Endothelial cell of umbilical vein (primary cell): Measurements from ENCODE around the gene CIROP. TPM values are rescaled to one million over a fixed set of nuclear protein-coding genes. Genes with fewer than 3 reads are reported as not detected.

ENCODE experiments used
- BruUV-seq: library from RNA; stranded (reverse); fragments of 400-500 nt; replicated peaks from 2 replicates; lab custom pipeline; 2021; lab: Mats Ljungman, UMichigan
- CTCF ChIA-PET: fragments of 300-600, 350-600 bp; sonication (Branson Sonifier 250); formaldehyde crosslinking; loops from one replicate; lab custom pipeline; 2021; ENCODE audit warnings: antibody characterized with exemption, inconsistent platforms; lab: Charles Lee
- POLR2A ChIA-PET: fragments of 300-600, 350-600 bp; sonication (Branson Sonifier 250); formaldehyde crosslinking; loops from one replicate; lab custom pipeline; 2021; ENCODE audit warnings: antibody characterized with exemption, inconsistent platforms; lab: Charles Lee
- DNase-seq: peaks from one replicate; pipeline ENCODE4 v3.0.0-alpha.2; 2011; ENCODE audit warnings: low read depth, low spot score
- FAIRE-seq: peaks from 2 replicates; lab custom pipeline; 2011; peaks lifted over from hg19 to GRCh38; lab: Jason Lieb, UNC
- H2AFZ ChIP-seq: 2 replicates; pipeline ENCODE4 v1.6.0; 2012; ENCODE audit warnings: low read depth, low read length, control low read depth, inconsistent platforms
- H3K27ac ChIP-seq: 2 replicates; pipeline ENCODE4 v1.5.1; 2011; ENCODE audit warnings: low read depth, mild to moderate bottlenecking, control low read depth, low read length, moderate library complexity; ENCODE audit not compliant: insufficient read depth
- H3K27me3 ChIP-seq, 2 experiments: 2 replicates each; pipeline versions ENCODE4 v1.6.0 to v1.6.1; 2011; ENCODE audit warnings: low read length in 2 of 2, mixed read lengths in 1 of 2; ENCODE audit not compliant: control insufficient read depth in 2 of 2, insufficient read depth in 2 of 2
- H3K36me3 ChIP-seq, 2 experiments: 2 replicates in 1 of 2; 3 replicates in 1 of 2; pipeline ENCODE4 v1.5.1; 2011; ENCODE audit warnings: low read length in 2 of 2, mild to moderate bottlenecking in 1 of 2, moderate library complexity in 1 of 2; ENCODE audit not compliant: control insufficient read depth in 2 of 2, insufficient read depth in 2 of 2; ENCODE audit errors: extremely low read depth in 1 of 2
- H3K4me1 ChIP-seq: 3 replicates; pipeline ENCODE4 v1.5.1; 2011; ENCODE audit warnings: mild to moderate bottlenecking, low read length; ENCODE audit not compliant: control insufficient read depth, insufficient read depth; ENCODE audit errors: extremely low read depth
- H3K4me2 ChIP-seq: 2 replicates; pipeline ENCODE4 v1.6.1; 2011; ENCODE audit warnings: low read length, control low read depth, mixed read lengths; ENCODE audit not compliant: insufficient read depth
- H3K4me3 ChIP-seq, 3 experiments: fragments of 200-600 bp in 1 of 3; sonication (generic), shearing (Covaris generic) in 1 of 3; replicated peaks in 1 of 3; 2 replicates each; pipeline ENCODE4 v1.5.1; 2011 to 2016; ENCODE audit warnings: control low read depth in 3 of 3, low read length in 3 of 3, mild to moderate bottlenecking in 2 of 3, inconsistent platforms in 1 of 3, low read depth in 1 of 3, moderate library complexity in 1 of 3; ENCODE audit not compliant: insufficient read depth in 1 of 3
- H3K79me2 ChIP-seq: 2 replicates; pipeline ENCODE4 v1.6.0; 2012; ENCODE audit warnings: low read length, inconsistent platforms; ENCODE audit not compliant: control insufficient read depth, insufficient read depth
- H3K9ac ChIP-seq: replicated peaks from 2 replicates; pipeline ENCODE3; 2011; ENCODE audit warnings: low read length, control low read depth; ENCODE audit not compliant: insufficient read depth; ENCODE audit errors: extremely low read depth
- H3K9me1 ChIP-seq: replicated peaks from 3 replicates; pipeline ENCODE4 v1.6.0; 2011; ENCODE audit warnings: mild to moderate bottlenecking, low read length; ENCODE audit not compliant: control insufficient read depth, insufficient read depth; ENCODE audit errors: extremely low read depth
- H3K9me3 ChIP-seq: replicated peaks from 2 replicates; pipeline ENCODE4 v1.5.1; 2012; ENCODE audit warnings: low read length, inconsistent platforms; ENCODE audit not compliant: control insufficient read depth, insufficient read depth
- H4K20me1 ChIP-seq: replicated peaks from 2 replicates; pipeline ENCODE3; 2011; ENCODE audit warnings: mild to moderate bottlenecking, low read length; ENCODE audit not compliant: control insufficient read depth, insufficient read depth; ENCODE audit errors: extremely low read depth
- CTCF ChIP-seq, 2 donors: IDR thresholded peaks; 1 replicate in 1 of 2; 2 replicates in 1 of 2; pipeline ENCODE4 v1.5.1; 2011; ENCODE audit warnings: low read length in 2 of 2, mild to moderate bottlenecking in 2 of 2, moderate library complexity in 2 of 2, control low read depth in 1 of 2, inconsistent platforms in 1 of 2, low read depth in 1 of 2; ENCODE audit not compliant: insufficient read depth in 1 of 2; ENCODE audit errors: extremely low read depth in 1 of 2
- GATA2 ChIP-seq: IDR thresholded peaks from 2 replicates; pipeline ENCODE4 v1.7.0; 2011; ENCODE audit warnings: low read depth, mild to moderate bottlenecking, moderate library complexity, mixed read lengths, low read length; ENCODE audit not compliant: insufficient read length, insufficient read depth
- JUN ChIP-seq: IDR thresholded peaks from 2 replicates; pipeline ENCODE4 v1.6.1; 2011; ENCODE audit warnings: borderline replicate concordance, low read depth; ENCODE audit not compliant: insufficient read length, insufficient read depth
- MAX ChIP-seq: IDR thresholded peaks from 2 replicates; pipeline ENCODE4 v1.6.1; 2011; ENCODE audit not compliant: insufficient read depth, insufficient read length
- MYC ChIP-seq: IDR thresholded peaks from one replicate; pipeline ENCODE4 v1.6.1; 2011; ENCODE audit warnings: mild to moderate bottlenecking, low read depth, low read length
- dilution Hi-C: fragments of 300-500 bp; cut with MboI; formaldehyde crosslinking; loops from one replicate; pipeline ENCODE4 v1.15.0; 2019; ENCODE audit warnings: low sequenced_read_pairs; ENCODE audit not compliant: extremely low pct_ligation_motif_present
- intact Hi-C: fragments of 100-400 bp; cut with micrococcal nuclease; formaldehyde crosslinking; loops from one replicate; pipeline ENCODE4 v1.10.0; 2022
- polyA plus RNA-seq, 4 experiments: library from polyadenylated mRNA; depleted of rRNA in 3 of 4; stranded (reverse) in 3 of 4; unstranded in 1 of 4; fragments of >200 nt; gene quantifications; 2 replicates each; pipeline versions ENCODE4 v1.2.1 to v1.2.3, GENCODE V29; 2011 to 2012; ENCODE audit warnings: missing spikeins in 1 of 4
- total RNA-seq: library from RNA; stranded (reverse); gene quantifications from 2 replicates; pipeline ENCODE4 v1.2.3, GENCODE V29; 2021

Gene CIROP
- total and polyA plus RNA-seq, 2 donors (not counting 3 experiments of a cell fraction or from before 2014, with no cell fraction given), result not detected

GRCh38 chr14:23060536-23061260, 44.1 kb downstream of the CIROP start:
- no peak overlapping the region for H3K4me3 ChIP-seq
- peaks cover 40% of the 10 kb centered on the region for H3K4me1 ChIP-seq
- no peak overlapping the region for H2AFZ ChIP-seq
- H3K9me3 ChIP-seq, result no peaks in the 10 kb centered on the region
- TF ChIP-seq MYC (no peak), JUN (no peak), GATA2 (no peak), CTCF (IDR thresholded peaks at IDR 0.05; ENCODE audit: extremely low read depth in 1 of 2, insufficient read depth in 1 of 2, low read depth in 1 of 2, low read length in 2 of 2) (no peak), MAX (no peak)
- H3K9me1 ChIP-seq, result no peaks in the 10 kb centered on the region
- CTCF ChIA-PET, result interaction anchor here (0.6 to 13.4 kb wide), 5 partner anchors 8 to 1645 kb away, joined by 3 to 1071 read pairs (median 6); partner anchors contain the start of gene AJUBA
- H3K27ac ChIP-seq, result peak overlapping the region; percentile 0
- H3K79me2 ChIP-seq, result peaks cover 10% of the 10 kb centered on the region
- peaks cover 34 to 37% of the 10 kb centered on the region in 2 experiments for H3K36me3 ChIP-seq
- DNase-seq (no peak), FAIRE-seq (no peak)
- H3K4me2 ChIP-seq, result no peak overlapping the region
- H4K20me1 ChIP-seq, result no peaks in the 10 kb centered on the region
- POLR2A ChIA-PET, result interaction anchor here (0.7 kb wide), 1 partner anchor 665 kb away, joined by 4 read pairs; no protein-coding TSS in a partner anchor
- dilution Hi-C loops, result loop anchor here (10.0 kb wide), 1 partner anchor 76 kb away; the partner anchor contains the start of gene AJUBA
- no TSS peak for BruUV-seq
- H3K9ac ChIP-seq, result no peak overlapping the region
- intact Hi-C loops, result no loop called here
- no peaks in the 10 kb centered on the region for H3K27me3 ChIP-seq
